HG03460 (cell line): Measurements from ENCODE around the gene BFSP2.

ENCODE experiments used
- ATAC-seq: cut with Tn5 transposase; IDR thresholded peaks from one replicate; pipeline ENCODE4 v1.9.1; 2021; ENCODE audit not compliant: unreplicated experiment

BFSP2 gene

DNA sequence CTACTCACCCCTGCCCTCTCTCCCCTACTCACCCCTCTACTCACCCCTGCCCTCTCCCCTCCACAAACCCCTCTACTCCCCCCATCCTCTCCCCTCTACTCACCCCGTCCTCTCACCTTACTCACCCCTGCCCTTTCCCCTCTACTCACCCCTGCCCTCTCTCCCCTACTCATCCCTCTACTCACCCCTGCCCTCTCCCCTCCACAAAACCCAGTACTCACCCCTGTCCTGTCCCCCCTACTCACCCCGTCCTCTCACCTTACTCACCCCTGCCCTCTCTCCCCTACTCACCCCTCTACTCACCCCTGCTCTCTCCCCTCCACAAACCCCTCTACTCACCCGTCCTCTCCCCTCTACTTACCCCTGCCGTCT, 14.2 kb downstream of the BFSP2 start:
- ATAC-seq, result no peak

- no peak for ATAC-seq
Observed at GRCh38 chr3:133418361-133418760, 18.5 kb downstream of the BFSP2 start.

DNA sequence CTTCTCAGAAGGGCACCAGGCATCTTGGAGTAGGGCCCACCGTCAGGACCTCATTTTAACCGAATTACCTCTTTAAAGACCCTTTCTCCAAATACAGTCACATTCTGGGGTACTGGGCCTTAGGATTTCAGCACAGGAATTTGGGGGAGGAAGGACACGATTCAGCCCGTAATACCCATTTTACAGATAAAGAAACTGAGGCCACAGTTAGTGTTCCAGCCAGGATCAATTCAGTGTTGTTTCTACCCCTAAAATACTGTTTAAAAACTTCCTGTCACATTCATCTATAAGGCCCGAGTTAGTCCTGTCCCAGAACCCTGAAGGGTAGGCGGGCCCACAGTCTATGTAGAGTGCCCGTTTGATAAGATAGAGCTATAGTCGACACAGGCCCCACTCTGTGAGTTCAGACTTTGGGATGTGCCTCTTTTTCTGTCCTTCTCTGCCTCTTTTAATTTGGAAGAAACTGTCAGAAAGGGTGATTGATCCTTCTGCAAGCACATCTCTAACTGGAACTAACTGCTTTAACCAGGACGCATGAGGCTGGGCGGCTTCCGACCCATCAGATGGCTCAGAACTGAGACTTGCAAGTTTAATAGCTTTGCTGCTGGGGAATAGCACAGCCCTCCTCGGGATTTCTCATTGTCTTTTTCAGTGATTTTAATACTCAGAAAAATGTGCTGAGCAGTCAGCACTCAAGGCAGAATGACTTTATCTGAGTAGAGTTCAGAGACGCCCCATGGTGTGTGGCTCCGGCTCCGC, 19.5 kb downstream of the BFSP2 start:
- no peak for ATAC-seq

DNA sequence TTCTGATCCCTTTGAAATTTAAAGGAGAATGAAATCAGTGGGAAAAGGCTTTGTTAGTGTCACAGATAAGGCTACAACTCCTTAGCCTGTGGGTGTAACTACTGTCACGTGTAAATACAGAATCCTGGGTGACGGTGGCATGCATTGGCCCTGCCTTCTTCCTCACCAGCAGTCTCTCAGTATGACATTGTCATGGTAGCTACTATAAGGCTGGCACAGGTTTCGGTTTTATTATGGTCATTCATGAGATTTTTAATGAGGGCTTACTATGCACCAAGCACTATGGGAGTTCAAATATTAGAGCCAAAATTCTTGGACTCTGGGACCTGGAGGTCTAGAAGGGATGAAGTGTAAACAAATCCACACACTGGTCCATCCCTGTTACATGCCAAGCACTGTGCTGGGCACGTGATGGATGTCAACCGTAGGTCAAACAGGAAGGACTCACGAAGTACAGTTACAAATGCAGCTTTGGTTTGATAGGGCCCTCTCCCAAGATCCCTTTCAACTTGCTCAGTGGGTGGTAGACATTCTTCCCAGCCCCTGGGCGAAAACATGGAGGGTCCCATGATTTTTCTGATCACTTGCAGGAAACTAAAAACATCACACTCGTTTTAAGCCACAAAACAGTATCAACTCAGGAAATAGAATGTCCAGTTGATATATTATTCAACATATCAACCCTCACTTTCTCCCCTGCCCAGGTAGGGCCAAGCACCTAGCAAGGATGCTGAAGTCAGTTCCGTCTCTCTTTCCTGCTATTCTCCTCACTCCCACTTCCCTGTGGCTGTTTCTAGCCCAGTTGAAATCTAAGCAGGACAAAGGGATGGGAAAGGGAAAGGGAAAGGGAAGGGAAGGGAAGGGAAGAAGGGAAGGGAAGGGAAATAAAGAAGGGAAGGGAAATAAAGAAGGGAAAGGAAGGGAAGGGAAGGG, 25.3 kb downstream of the BFSP2 start:
- no peak for ATAC-seq

GRCh38 chr3:133425898-133426297, 26.0 kb downstream of the BFSP2 start:
- no peak for ATAC-seq

- ATAC-seq, result no peak
Observed at GRCh38 chr3:133426721-133427120, 26.9 kb downstream of the BFSP2 start.

DNA sequence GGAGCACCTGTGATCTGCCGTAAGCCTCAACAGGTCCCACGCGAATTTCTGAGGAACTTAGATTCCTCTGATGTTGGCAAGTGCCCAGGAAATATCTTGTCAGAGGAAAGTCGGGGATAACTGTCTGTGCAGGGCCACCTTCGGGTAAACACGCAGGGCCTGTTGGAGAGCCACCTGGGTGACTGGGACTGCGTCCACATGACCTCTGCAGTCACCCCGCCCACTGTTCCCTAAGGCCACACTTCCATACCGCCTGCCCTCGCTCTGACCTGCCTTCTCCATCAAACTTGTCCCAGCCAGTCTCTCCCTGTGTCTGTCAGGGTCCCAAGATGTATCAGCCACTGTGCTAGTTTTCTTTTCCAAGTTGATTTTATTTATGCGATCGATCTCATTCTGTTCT, 28.7 kb downstream of the BFSP2 start:
- no peak for ATAC-seq

DNA sequence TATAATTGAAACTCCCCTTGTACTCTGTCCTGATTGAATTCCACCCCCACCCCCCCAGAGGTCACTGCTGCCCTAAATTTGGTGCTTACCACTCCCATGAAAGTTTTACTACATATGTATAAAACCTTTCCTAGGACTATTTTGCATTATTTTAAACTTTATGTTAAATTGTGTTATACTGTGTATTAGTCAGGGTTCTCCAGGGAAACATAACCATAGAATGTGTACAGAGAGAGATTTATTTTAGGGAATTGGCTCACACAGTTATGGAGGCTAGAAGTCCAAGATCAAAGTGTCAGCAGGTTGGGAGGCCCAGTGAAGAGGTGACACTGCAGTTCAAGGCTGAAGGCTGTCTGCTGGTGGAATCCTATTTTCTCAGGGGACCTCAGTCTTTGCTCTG, 29.2 kb downstream of the BFSP2 start:
- ATAC-seq, result no peak

- ATAC-seq, result no peak
Observed at GRCh38 chr3:133439563-133439962, 39.7 kb downstream of the BFSP2 start.

- ATAC-seq, result no peak
Observed at GRCh38 chr3:133440652-133441051, 40.8 kb downstream of the BFSP2 start.

DNA sequence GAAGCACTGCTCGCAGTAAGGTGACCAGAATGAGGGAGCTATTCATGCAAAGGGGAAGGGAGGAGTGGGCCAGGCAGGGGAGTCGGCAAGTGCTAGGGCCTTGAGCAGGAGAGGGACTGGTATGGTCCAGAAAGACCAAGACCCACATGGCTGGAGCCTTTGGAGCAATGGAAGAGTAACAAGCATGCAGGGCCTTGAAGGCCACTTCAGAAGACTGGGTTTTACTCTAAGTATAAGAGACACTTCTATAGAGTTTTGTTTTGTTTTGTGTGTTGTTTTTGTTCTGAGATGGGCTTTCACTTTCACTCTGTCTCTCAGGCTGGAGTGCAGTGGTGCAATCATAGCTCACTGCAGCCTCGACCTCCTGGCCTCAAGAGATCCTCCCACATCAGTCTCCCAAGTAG, 42.0 kb downstream of the BFSP2 start:
- peak; percentile 64 for ATAC-seq

- no peak for ATAC-seq
Observed at GRCh38 chr3:133442518-133442917, 42.7 kb downstream of the BFSP2 start.

DNA sequence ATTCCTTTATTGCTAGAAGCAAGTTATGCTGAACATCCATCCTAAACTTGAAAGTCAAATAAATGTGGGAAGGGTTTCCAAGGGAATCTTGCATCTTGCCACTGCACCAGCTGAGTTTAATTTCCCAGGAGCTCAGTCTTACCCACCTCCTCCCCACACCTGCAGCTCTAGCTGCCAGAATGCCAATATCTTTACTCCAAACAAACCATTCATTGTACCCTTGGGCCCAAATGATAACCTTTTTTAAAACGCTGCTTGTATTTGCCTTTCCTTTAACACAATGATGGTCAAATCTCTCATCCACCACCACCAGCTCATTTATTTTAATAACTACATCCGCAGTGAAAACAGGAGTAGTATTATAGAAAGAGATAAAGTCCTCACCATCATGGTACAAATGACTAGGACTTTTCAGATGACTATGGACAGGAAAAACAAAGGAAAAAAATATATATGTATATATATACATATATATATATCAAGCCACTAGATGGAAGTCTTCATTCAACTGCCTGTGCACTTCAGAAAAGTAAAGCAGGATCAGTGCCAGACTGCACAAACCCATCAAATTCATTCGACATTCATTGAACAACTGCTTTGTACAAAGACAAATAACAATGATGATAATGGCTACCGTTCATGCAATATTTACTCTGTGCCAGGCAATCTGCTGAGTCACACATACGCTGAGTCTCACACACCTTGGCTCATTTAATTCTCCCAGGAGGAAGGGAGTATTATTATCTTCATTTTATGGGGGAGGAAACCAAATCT, 44.0 kb downstream of the BFSP2 start:
- ATAC-seq, result no peak

- no peak for ATAC-seq
Observed at GRCh38 chr3:133444423-133444774, 44.5 kb downstream of the BFSP2 start.

DNA sequence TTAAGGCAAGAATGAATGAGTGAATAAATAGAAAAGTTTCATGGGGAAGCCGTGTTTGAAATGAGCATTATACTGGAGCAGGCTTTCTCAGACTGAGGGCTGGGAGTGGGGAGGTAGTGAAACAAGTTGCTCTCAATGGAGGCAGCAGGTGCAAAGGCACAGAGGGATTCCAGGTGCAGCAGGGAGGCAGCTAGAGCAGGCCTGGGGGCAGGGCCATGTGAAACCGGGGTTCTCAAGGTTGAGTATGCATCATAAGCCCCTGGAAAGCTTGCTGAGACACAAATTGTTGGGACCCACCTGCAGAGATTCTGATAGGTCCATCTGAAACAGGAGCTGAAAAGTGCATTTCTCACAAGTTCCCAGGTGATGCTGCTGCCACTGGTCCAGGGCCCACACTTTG, 45.3 kb downstream of the BFSP2 start:
- no peak for ATAC-seq

- ATAC-seq, result no peak
Observed at GRCh38 chr3:133447750-133448477, 48.1 kb downstream of the BFSP2 start.

DNA sequence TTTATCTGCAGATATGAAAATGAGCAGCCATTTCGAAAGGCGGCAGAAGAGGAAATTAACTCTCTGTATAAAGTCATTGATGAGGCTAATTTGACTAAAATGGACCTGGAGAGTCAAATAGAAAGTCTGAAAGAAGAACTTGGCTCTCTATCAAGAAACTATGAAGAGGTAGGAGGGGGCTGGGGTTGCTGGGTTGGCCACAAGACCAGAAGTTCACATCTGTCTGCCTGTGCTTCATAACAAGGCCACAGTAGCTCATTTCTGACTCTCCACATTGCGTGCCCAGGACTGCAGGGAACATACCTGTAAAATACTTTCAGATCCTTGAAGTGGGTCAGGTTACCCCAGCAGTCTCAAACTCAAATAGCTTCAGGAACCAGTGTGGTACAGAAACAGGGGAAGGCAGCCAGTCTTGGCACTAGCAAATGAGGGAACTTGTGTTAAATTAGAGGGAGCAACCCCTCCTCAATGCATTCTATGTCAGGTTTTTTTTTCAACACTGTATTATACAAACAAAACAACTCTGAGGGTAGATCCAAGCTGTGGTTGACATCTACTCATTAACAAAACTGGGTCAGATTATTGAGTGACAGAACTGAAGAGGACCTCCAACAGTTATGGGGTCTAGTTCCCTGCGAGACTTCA, 48.7 kb downstream of the BFSP2 start:
- peak; percentile 91 for ATAC-seq

DNA sequence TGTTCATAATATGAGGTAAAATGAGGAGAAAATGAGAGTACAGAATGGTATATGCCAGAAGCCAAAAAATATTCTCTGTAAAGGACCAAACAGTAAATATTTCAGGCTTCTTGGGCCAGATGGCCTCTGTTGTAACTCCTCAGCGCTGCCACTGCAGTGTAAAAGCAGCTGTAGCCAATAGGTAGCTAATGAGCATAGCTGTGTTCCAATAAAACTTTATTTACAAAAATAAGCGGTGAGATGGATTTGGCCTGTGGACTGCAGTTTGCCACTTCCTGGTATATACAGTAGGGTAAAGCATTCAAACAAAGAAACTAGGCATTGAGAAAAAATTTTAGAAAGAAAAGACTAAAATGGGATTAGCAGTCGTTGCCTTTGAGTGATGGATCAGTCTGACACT, 51.5 kb downstream of the BFSP2 start:
- no peak for ATAC-seq

- ATAC-seq, result no peak
Observed at GRCh38 chr3:133452641-133453319, 52.9 kb downstream of the BFSP2 start.

DNA sequence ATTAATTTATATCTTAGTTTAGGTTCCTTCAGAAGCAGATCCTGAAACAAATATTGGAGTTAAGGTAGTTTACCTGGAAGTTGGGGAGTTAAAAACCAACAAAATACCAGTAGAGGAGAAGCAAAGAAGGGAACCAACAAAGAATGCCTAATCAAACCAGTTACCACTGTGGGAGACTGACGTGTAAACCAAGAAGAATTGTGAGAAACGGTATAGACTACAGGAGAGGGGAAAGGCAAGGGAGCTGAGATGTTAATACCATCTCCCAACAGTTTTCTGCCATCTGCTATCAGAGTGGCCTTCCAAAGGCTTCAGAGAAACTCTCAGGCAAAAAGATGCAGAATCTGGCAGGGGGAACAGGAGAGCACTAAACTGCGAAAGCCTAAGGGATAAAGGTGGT, 53.5 kb downstream of the BFSP2 start:
- ATAC-seq, result no peak
